GM18520 (cell line): Measurements from ENCODE around the gene STPG3.
"Not testable (repeated sequence)": the region's sequence is repeated elsewhere in the genome, so short reads cannot be mapped to it uniquely, and the experiment has no call there.

Source experiments
- ATAC-seq: cut with Tn5 transposase; IDR thresholded peaks from one replicate; pipeline ENCODE4 v1.9.1; 2021; ENCODE audit not compliant: unreplicated experiment

Gene STPG3

DNA sequence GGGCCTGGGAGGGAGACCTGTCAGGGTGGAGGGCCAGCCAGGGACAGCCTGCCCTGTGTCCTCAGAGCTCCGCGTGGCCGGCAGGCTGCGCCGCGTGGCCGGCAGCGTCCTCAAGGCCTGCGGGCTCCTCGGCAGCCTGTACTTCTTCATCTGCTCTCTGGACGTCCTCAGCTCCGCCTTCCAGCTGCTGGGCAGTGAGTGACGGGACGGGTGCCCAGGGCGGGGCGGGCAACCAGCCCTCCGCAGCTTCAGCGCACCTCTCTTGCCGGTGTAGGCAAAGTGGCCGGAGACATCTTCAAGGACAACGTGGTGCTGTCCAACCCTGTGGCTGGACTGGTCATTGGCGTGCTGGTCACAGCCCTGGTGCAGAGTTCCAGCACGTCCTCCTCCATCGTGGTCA lies 18.6 kb upstream of the STPG3 start:
- ATAC-seq: no peak

DNA sequence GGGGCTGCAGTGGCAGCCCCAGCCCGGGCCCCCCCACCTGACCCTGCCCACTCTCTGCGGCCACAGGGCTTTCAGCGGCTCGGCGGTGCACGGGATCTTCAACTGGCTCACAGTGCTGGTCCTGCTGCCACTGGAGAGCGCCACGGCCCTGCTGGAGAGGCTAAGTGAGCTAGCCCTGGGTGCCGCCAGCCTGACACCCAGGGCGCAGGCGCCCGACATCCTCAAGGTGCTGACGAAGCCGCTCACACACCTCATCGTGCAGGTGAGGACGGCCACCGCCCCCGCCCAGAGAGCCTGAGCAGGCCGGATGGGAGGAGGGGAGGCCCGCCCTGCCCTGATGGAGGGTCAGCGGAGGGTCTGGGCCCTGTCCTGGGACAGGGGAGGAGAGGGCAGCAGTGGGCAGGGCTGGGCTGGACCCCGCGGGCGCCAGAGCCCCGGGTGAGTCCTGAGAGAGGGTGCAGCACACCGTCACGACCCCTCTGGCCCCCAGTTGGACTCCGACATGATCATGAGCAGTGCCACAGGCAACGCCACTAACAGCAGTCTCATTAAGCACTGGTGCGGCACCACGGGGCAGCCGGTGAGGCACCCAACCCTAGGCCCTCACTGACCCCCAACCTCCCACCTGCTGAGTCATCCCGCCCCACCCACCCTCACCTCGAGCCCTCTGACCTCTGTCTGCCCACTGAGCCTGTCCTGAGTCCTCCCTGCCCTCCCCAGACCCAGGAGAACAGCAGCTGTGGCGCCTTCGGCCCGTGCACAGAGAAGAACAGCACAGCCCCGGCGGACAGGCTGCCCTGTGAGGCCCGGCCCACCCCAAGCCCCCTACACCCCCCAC lies 17.7 kb upstream of the STPG3 start:
- no peak for ATAC-seq

DNA sequence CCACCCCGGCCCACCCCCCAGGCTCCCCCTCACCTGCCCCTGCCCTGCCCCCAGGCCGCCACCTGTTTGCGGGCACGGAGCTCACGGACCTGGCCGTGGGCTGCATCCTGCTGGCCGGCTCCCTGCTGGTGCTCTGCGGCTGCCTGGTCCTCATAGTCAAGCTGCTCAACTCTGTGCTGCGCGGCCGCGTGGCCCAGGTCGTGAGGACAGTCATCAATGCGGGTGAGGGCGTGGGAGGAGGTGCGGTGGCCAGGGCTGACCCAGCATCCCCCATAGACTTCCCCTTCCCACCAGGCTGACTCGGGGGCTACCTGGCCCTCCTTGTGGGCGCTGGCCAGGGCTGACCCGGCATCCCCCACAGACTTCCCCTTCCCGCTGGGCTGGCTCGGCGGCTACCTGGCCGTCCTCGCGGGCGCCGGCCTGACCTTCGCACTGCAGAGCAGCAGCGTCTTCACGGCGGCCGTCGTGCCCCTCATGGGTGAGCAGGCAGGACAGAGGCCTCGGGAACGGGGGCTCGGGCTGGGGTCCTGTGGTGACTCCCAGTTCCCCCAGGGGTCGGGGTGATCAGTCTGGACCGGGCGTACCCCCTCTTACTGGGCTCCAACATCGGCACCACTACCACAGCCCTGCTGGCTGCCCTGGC lies 16.9 kb upstream of the STPG3 start:
- no peak for ATAC-seq

DNA sequence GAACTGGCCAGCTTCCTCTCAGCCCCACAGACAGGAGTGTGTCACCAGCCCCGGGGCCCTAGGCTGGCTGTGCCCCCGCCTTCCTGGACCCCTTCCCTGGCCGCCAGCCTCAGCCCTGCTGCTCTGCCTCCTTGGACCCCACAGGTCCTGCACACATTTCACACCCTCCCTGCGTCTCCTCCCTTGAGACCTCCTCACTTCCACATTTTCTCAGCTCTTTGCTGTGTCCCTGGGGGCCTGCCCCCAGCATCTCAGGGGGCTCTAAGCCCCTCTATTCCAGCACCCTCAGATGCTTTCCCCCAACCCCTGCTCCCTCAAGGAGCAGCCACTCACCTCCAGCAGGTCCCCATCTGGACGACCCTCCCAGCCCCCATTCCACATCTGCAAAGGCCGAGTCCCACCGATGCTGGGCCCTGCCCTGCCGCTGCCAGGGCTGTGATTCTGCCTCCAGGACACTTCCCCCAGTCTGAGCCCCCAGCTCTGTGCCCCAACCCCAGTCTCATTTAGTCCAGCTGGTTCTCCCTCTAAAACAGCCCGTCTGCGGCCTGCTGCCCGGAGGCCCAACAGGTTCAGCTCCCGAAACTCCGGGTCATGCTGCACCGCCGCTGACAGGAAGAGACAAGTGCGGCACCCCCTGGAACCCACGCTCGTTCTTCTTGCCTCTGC lies 16.2 kb upstream of the STPG3 start:
- ATAC-seq: no peak

DNA sequence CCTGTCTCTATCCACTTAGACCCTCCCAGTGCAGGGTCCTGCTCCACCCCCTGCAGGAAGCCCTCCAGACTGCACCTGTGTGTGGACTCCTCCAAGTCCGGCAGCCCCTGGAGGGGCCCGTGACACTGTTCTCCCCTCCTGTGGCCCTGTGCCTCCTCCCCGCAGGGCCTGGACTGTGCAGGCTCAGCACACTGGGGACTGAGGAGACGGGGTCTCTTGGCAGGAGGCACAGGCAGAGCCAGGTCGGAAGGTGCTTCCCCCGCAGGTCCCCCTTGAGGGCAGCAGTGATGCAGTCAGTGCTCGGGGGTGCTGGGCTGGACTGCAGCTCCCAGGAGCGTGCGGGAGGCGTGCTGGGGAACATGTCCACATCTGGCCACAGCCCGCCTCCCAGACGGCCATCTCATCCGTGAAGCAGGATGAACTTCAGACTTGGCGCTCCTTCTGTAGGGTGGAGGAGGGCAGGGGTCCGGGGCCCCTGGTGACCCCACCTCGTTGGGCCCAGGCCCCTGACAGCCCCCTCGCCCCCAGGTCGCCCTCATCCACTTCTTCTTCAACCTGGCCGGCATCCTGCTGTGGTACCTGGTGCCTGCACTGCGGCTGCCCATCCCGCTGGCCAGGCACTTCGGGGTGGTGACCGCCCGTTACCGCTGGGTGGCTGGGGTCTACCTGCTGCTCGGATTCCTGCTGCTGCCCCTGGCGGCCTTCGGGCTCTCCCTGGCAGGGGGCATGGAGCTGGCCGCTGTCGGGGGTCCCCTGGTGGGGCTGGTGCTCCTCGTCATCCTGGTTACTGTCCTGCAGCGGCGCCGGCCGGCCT lies 15.5 kb upstream of the STPG3 start:
- no peak for ATAC-seq

DNA sequence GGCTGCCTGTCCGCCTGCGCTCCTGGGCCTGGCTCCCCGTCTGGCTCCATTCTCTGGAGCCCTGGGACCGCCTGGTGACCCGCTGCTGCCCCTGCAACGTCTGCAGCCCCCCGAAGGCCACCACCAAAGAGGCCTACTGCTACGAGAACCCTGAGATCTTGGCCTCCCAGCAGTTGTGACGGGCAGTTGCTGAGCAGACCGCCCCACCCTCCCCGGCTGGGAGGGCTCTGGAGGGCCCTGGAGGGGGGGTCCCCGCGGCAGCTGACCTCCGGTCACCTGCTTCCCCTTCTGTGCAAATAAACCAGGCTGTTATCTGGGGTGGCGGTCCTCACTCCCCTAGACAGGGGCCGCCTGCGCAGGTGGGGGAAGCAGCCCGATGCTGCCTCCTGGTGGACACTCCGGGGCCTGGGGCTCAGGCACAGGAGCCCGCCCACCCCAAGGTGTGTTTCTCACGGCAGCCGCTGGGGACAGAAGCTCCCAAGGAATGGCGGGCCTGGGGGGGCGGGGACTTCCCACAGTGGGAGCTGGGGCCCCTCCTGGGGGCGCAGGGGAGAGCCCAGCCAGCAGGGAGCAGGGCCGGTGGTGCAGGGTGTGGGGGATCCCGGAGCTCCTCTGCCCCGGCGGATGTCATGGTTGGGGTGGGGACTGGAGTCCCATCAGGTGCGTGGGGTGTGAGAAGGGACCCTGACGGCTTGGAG lies 14.7 kb upstream of the STPG3 start:
- ATAC-seq: no peak

DNA sequence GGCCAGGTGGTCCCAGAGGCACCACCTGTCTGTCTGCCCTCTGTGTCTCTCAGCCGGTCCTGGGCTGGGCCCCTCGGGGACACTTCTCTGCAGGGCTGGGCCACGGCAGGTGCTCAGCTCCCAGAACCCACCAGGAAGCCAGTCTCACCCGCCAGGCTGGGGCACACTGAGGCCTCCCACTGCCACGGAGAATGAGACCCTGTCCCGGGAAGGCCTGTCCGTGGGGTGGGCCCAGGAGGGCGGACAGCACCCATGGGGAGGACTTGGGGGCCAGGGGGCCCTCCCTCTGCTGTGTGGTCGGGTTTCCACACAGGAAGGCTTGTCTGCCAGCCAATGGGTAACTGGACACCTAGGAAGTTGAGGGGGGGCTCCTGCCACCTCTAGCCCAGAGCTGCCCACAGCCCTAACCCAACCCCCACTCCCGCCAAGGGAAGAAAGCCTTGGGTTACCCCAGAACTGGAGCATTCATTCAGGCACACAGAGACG lies 14.1 kb upstream of the STPG3 start:
- no peak for ATAC-seq

DNA sequence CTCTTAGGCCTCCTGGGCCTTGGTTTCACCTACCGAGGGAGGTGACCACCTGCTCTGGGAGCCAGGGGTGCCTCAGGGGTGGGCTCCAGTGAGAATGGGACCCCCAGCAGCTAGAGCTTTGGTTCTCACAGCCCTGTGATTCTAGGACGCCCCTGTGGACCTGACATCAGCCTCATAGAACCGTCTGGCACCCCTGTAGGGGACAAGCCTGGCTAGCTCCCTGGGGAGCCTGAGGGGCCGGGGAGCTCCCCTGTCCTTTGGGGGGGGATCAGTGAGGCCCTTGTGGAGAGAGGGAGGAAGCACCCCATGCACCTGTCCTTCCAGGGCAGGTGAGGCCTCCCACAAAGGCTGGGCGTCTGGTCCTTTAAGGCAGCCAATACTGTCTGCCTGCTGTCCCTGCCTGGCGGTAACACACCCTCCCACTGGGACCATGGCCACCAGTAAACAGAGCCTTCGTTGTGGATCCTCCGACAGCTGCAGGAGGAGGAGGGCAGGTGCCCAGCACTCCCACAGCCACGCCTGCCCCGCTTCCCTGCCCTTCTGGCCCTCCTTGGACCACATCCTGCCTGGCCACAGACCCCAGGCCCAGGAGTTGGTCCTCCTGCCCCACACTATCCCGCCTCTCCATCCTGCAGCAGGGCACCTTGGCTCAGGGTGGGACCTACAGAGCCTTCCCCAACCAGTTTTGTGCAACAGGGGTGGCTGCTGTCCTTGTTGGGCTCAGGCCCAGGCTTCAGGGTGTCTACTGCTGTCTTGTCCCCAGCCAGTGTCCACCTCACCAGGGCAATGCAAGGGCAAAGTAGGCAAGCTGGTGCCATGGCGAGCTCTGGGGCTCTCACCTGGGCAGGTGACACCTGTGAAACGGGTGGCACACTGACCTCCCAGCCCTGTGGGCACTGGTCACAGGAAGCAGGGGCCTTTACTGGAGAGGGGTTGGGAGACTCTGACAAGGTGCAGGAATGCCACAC lies 13.0 kb upstream of the STPG3 start:
- no peak for ATAC-seq

DNA sequence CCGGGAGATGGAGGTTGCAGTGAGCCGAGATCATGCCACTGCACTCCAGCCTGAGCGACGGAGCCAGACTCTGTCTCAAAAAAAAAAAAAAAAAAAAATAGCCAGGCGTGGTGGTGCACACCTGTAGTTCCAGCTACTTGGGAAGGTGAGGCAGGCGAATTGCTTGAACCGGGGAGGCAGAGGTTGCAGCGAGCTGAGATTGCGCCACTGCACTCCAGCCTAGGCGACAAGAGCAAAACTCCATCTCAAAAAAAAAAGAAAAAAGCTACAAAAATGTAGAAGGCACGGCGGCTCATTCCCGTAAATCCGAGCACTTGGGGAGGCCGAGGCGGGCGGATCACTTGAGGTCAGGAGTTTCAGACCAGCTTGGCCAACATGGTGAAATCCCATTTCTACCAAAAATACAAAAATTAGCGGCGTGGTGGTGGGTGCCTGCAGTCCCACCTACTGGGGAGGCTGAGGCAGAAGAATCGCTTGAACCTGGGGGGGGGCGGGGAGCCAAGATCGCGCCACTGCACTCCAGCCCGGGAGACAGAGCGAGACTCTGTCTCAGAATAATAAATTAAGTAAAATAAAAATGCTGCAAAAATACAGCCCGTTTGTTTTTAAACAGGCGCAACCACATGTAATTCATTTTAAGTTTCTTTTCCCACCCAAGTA lies 11.4 kb upstream of the STPG3 start:
- ATAC-seq: not testable (repeated sequence)

DNA sequence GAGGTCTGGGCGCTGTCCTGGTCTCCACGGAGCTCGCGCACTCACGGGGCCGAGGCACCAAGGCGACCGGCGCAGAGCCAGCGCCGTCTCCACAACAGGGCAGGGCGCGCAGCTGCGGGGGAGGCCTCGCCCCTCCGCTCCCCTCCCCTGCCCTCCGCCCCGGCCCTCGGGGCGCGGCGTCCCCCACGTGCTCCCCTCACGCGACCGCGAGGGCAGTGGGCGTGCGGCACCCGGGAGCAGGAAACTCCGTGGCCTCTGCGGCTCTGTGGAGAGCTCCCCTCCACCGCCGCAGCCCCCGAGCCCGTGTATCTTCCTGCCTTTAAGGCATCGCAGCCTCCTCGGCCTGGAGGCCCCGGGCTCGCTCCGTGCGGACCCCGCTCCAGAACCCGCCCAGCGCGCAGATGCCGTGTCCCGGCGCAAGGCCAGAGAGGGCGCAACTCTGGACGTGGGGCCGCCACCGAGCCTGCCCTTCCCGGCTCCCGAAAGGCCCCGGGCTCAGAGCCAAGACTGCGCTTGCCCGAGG lies 10.7 kb upstream of the STPG3 start:
- ATAC-seq: peak; percentile 2

DNA sequence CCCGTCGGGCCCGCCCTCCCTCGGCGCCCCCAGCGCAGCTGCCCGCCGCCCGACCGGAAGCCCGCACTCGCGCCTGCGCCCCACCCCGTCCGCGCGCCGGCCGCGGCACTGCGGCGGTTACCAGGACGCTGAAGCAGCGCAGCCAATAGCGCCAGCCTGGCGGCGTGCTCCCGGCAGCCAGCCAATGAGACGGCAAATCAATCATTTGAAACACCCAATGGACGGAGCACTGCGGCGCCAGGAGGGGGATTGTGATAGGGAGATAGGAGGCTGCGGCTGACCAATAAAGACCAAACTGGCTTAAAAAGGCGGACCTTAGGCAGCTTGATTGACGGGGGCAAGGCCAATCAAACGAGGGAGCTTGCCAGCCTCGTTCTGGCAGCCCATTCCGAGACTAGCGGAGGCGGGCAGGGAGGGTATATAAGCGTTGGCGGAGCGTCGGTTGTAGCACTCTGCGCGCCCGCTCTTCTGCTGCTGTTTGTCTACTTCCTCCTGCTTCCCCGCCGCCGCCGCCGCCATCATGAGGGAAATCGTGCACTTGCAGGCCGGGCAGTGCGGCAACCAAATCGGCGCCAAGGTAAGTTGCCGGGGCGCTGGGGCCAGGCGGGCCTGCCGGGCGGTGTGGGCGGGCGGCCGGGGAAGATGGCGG lies 10.1 kb upstream of the STPG3 start, which contains the start of gene TUBB4B:
TUBB4B (plus strand) TSS at position 447 of the 649 bp plus-strand sequence; CDS start at position 521, 74 bp downstream.
- ATAC-seq: peak; percentile 70

DNA sequence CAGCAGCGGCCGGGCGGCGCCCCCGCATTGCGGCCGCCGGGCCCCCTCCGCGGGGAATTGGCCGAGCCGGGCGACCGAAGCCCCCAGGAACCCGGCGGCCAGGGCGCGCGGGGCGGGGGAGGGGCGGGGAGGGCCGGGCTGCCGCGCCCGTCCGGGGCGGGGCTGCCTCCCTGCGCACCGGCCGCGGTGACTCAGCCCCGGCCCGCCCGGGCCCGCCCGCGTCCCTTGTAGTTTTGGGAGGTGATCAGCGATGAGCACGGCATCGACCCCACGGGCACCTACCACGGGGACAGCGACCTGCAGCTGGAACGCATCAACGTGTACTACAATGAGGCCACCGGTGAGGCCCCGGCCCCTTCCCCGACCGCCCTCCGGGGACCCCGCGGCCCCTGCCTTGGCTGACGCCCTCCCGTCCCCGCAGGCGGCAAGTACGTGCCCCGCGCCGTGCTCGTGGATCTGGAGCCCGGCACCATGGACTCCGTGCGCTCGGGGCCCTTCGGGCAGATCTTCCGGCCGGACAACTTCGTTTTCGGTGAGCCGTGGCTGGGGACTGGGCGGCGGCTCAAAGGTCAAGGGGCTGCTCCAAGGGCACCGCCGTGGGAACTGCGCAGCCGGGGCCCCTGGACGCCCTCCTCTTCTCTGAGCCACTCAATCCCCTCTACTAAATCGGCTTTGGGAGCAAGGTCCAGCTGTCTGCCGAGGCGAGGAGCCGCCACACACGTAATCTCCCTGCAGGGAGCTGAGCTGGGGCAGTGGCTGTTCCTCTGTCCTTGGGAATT lies 9.4 kb upstream of the STPG3 start:
- peak; percentile 3 for ATAC-seq

DNA sequence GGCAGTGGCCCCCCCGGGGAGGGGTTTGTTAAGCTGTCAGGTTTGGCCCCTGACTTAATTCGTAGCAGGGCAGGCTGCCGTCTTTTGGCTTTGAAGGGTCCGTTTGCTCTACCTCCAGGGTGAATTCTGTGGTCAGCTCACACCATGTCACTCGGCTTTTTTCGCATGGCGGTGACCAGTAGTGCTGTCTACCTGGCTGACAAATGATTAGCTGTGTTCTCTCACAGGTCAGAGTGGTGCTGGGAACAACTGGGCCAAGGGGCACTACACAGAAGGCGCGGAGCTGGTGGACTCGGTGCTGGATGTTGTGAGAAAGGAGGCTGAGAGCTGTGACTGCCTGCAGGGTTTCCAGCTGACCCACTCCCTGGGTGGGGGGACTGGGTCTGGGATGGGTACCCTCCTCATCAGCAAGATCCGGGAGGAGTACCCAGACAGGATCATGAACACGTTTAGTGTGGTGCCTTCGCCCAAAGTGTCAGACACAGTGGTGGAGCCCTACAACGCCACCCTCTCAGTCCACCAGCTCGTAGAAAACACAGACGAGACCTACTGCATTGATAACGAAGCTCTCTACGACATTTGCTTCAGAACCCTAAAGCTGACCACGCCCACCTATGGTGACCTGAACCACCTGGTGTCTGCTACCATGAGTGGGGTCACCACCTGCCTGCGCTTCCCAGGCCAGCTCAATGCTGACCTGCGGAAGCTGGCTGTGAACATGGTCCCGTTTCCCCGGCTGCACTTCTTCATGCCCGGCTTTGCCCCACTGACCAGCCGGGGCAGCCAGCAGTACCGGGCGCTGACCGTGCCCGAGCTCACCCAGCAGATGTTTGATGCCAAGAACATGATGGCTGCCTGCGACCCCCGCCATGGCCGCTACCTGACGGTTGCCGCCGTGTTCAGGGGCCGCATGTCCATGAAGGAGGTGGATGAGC lies 8.6 kb upstream of the STPG3 start:
- ATAC-seq: no peak

DNA sequence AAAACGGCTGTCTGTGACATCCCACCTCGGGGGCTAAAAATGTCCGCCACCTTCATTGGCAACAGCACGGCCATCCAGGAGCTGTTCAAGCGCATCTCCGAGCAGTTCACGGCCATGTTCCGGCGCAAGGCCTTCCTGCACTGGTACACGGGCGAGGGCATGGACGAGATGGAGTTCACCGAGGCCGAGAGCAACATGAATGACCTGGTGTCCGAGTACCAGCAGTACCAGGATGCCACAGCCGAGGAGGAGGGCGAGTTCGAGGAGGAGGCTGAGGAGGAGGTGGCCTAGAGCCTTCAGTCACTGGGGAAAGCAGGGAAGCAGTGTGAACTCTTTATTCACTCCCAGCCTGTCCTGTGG lies 7.8 kb upstream of the STPG3 start:
- ATAC-seq: not testable (repeated sequence)

DNA sequence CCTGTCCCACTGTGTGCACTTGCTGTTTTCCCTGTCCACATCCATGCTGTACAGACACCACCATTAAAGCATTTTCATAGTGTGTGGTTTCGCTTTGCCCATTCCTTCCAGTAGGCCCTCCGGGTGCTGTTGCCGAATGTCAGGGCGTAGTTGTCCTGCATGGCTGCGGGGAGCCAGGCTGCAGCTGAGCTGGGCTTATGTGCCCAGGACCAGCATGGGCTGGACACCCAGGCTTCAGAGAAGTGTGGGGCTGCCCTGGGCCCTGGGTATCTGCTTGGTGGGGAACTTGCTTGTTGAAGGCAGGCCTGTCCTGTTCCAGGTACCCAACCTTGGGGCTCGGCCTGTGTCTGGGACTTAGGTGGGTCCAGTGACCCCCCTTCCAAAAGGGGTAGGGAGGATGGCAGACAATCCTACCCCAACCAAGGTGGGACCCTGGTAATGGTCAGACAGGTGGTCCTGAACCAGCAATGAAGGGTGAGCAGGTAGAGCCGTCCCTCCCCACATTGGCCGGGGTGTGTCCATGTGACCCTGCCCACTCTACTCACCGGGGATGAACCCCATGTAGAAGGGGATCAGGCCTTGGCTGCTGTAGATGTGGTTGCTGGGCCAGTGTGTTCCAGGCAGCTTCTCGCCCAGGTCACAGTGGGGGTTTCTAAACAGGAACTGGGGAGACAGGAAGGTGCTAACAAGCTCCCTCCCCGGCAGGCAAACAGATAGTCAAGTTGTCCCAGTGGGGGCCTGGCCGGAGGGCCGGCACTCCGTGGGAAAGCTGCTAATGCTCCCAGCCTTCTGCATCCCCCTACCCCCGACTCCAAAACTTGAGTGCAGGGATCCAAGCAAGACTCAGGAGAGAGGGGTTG lies 7.2 kb upstream of the STPG3 start:
- ATAC-seq: no peak
